ENCODE results near the gene NCL.

The NCL gene

DNA sequence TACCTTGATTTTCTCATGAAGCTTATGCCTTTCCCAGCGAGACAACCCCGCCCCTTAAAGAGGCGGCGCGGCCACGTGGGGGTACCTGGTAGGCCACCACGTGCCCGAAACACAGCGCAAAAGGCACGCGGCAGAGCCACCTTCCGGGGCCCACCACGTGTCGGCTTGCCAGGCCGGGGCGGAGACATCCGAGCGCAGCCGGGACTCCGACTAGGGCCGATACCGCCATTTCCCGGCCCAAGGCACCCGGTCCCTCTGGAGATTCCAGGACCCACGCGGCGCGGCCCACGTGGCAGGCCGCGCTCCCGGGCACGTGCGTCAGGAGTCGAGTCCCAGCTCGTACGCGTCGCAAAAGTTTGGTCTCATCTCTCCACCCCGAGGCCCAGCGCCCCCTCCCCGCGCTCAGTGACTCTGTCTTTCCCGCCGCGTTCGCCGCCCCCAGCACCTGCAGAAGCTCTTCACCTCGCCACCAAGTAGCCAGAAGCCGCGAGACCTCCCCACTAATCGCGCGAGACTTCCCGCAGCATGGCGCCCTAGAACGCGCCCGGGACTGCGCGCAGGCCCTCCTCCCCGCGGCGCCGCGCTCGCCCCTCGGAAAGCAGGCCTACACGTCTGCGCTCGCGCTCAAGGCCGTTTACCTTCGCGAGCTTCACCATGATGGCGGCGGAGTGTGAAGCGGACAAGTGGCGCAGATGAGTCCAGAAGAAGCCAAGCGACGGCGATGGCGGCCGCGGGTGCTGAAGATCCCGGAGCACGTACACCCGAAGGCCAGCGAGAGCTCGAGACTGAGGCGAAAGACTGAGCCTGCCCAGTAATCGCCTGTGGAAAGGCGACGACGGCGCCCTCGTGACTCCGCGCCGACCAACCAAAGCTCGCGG is at the start of gene NCL:
TSS of gene NCL (minus strand) at position 787 of the 878 bp plus-strand sequence. CDS start at position 656, 131 bp downstream.
- peak; percentile 87 for DNase-seq

DNA sequence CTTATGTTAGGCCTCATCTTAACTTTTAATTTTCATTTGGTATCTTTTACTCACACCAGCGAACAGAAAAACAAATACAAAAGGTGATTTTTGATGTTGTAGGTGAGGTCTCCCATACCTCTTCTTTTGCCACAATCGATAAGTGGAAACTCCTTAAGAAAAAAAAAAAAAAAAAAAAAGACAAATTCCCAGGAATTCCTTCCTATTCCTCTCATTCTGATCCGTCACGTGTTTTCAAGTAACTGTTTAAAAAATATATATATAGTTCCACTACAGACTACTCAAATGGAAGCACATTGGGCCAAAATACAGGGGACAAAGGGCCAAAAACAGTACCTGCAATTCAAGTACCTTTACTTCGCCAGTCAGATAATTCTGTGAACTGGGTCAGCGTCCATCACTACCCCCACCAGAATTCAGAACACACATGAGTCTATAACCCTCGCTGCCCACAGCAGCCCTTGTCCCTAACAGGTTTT is 49.5 kb upstream of the NCL start:
- DNase-seq: no peak

- no peak for DNase-seq
Observed at GRCh38 chr2:231512222-231512621, 47.9 kb upstream of the NCL start.

- no peak for DNase-seq
Observed at GRCh38 chr2:231503766-231504165, 39.5 kb upstream of the NCL start.

DNA sequence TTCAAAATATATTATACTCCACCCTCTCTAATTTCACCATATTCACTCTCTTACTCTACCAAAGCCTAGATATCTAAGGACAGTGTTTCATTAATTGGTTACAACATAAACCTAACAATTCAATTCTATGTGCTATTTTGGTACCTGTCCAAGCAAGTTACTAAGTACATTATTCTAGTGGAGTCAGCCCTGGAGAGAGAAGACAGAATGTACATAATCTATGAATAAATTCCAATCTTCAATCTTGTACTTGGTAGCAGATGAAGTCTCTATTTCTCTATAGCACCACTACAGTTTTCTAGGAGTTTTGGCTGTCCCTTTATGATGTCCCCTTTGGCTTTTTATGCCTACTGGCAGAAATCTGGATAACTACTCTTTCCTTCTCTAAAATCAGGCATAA is 38.3 kb upstream of the NCL start:
- no peak for DNase-seq

- DNase-seq: no peak
Observed at GRCh38 chr2:231497651-231498050, 33.4 kb upstream of the NCL start.

- no peak for DNase-seq
Observed at GRCh38 chr2:231494669-231495068, 30.4 kb upstream of the NCL start.

DNA sequence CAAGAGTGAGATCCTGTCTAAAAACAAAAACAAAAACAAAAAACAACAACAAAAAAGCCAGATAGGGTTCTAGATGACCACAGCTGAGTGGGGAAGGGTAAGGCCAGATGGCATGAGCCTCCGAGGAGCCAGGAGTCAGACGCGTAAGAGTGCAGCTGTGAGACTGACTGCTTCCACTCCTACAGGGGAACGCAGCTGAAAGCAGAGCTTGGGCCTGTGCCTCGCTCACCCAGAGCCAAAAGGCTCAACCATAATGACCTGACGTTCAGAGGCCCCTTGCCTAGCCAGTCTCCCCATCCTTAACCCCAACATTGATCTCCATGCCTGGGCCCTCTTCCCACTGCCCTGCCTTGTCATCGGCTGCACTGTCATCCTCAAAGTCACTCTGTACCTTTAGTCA is 26.5 kb upstream of the NCL start:
- no peak for DNase-seq

DNA sequence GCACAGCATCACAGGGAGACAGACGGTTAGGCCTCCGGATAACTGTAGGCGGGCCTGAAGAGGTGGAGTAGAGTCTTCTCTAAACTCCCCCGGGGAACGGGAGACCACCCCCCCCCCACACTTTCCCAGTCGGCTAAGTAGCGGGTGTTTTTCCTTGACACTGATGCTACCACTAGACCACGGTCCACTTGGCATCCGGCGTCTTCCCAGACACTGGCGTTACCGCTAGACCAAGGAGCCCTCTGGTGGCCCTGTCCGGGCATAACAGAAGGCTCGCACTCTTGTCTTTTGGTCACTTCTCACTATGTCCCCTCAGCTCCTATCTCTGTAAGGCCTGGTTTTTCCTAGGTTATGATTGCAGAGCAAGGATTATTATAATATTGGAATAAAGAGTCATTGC is 25.7 kb upstream of the NCL start:
- peak; percentile 25 for DNase-seq

GRCh38 chr2:231488331-231488730 is 24.0 kb upstream of the NCL start:
- DNase-seq: no peak

DNA sequence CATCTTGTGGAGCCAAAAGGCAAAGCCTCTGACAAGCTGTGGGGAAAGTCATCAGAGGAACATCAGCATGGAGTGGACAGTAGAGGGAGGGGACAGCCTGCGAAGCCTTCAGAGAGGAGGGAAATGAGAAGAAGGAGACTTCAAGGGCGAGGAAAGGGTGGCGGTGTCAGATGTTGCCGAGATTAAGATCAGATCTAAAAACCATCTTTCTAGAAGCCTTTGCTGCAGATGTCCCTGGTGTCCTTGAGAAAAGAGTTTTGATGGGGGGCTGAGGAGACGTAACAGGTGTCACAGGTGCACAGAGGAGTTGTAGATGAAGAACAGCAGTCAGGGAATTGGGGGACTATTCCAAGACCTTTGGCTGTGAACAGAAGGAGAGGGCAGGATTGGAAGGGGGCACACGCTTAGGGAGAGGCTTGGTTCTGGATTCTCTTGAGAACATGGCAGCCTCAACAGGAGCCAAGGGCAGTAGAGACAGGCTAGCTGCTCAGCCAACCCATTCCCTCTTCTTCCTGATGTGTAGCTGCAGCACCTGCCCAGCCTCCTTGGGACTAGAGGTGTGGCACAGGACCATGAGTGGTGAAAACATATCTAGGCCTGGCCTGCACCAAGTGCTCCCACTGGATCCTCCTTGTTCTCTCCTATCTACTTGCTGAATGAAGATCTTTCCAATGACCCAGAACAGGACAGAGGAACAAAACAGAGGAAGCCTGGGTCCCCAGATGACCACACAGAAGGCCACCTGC is 22.7 kb upstream of the NCL start:
- DNase-seq: no peak

DNA sequence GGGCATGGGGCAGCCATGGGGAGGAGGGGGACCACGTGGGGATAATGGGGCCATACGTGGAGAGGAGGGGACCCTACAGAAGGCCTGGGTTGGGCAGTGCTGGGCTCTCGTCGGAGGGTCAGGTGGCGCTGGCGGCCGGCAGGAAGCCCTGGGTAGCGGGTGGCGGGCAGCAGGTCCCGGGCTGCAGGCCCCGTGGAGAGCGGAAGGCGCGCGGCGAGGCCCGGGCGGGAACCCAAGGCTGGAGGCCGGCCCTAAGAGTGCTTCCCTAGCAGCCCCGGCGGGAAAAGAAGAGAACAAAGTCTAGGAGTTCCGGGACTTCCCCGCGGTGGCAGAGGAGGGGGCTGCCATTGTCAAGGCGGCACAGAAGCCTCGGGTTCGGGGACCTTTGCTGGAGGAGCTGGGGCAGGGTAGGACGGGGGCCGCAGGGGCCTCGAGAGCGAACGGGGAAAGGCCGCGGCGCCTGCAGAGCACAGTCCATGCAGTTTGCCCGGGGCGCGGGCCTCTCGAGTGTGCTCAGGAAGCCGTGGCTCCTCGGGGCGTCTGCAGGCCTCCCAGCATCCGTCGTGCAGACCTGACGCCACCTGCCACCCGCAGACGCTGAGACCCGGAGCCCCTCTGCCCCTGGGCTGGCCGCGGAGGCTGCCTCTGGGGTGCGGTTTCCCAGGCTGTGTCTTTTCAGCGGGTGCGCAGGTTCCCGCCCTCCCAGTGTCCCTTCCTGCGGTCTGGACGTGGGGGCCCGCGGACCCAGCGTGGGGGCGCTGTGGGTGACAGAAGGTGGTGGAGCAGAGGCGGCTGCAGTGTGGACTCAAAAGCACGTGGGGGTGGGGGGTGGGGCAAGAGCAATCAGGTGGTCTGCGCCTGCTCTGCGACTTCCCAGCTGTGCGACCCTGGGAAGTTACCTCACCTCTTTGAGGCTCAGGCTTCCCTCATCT is 19.4 kb upstream of the NCL start:
- DNase-seq: peak; percentile 43

DNA sequence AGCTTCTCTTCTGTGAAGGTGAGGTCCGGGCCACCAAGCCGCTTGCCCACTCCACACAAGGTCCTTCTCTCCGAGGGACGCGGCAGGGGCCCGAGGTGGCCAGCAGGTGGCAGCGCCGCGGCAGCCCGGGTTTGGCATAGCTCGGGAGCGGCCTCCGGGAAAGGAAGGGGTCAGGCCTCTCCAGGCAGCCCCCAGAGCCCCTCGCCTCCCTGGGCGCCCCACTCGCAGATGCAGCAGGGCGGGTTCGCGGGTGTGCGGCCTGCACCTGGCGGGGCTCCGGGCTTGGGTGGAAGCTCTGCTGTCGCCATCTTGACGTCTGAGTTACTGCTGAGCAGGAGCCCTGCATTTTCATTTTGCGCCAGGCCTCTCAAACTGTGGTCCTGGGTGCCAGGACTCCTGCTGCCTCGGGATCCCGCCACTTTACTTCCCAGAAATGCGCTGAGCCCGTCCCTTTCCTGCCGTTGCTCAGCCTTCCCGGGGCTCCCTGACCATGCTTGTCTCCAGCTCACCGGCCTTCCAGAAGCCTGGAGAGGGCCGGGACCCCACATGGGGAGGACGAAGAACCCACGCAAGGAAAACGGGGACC is 18.6 kb upstream of the NCL start:
- DNase-seq: peak; percentile 73

DNA sequence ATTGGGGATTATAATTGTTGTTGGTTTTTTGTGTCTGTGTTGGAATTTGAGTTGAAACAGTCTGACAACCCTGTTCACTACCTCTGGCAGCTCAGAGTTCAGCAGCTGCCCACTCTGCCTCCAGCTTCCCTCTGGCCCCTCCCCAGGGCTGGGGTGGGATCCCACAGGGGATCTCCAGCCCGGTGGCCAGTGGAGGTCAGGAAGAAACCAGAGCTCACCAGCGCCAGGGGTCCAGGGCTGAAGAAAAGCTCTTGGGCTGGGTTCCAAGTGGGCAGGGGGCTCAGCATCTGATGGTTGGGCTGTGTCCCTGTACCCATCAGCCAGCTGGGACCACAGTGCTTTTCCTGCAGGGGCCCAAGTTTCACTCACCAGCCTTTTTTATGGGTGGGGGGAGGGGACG is 16.5 kb upstream of the NCL start:
- no peak for DNase-seq

DNA sequence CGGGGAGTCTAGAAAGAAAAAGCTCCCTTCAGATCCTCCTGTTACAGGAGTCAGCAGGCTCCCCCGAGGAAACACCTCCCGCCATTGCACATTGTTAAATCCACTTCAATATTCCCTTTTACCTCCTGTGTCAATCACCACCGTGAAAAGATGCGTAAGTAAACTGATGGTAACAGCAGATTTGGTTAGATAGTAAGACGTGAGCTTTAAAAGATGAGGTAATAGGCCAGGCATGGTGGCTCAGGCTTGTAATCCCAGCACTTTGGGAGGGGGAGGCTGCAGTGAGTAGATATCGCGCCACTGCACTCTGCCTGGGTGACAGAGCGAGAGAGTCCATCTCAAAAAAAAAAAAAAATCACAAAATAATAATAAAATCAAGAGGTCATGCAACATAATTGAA is 15.2 kb upstream of the NCL start:
- no peak for DNase-seq

DNA sequence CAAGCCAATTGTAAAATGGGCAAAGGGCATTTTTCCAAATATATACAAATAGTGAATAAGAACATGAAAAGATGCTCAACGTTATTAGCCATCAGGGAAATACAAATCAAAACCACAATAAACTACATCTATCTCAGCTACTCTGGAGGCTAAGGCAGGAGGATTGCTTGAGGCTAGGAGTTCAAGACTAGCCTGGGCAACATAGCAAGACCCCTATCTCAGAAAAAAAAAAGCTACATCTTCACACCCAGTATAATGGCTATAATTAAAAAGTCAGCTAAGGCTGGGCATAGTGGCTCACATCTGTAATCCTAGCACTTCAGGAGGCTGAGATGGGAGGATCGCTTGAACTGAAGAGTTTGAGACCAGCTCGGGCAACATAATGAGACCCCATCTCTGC is 12.6 kb upstream of the NCL start:
- DNase-seq: no peak

GRCh38 chr2:231475965-231476364 is 11.7 kb upstream of the NCL start:
- no peak for DNase-seq

- DNase-seq: no peak
Observed at GRCh38 chr2:231472816-231473215, 8.5 kb upstream of the NCL start.

GRCh38 chr2:231470246-231470900 is 6.1 kb upstream of the NCL start:
- no peak for DNase-seq

- no peak for DNase-seq
Observed at GRCh38 chr2:231469583-231469950, 5.3 kb upstream of the NCL start.

DNA sequence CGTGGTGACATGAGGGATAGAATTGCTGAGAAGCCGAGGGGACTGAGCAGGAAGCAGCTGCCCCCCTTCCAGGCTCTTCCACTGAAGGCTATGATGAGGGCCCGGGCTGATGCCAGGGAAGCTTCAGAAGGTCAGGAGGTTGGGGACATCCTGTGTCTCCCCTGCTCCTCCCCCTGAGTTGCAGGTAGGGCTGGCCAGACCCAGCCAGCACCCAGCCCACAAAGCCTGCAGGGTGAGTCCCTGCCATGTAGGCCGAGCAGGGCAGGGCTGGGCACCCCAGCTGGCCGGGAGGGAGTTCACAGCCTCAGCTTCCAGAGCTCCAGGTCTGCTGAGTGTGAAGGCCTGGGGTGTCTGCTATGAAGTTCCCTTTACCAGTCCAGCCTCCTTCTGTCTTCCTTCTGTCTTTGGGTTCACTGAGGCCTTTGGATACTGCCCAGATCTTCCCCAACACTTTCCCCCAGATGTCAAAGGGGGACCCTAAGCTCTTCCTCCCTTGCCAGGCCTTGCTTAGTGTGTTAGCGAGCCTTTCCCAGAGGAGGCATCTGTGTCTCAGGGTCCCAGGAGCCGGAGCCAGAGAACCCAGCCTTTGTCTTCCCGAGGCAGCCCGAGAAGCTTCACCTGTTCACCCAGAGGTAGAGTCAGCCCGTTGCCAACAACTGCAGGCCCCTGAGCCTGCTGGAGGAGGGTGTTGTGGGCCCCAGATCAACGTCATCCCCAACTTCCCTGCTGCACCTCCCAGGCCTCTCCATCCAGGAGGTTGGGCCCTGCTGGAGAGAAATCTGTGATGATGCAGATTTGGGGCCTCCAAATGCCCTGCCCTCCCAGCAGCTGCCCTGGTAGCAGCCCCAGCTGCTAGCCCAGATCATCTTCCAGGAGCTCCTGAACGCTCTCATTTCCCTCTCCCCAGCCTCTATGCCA is 3.6 kb upstream of the NCL start:
- no peak for DNase-seq

Data from stimulated activated CD4-positive, alpha-beta T cell treated with anti-CD3 and anti-CD28 coated beads, Interleukin-1b, Interleukin-23, amount 100 ng/mL, for 48 hours (primary cell).